ENCODE measurements around the gene CPNE7.
A peak's percentile ranks its signal among the peaks of the same experiment; 100 is the strongest.

Gene CPNE7

DNA sequence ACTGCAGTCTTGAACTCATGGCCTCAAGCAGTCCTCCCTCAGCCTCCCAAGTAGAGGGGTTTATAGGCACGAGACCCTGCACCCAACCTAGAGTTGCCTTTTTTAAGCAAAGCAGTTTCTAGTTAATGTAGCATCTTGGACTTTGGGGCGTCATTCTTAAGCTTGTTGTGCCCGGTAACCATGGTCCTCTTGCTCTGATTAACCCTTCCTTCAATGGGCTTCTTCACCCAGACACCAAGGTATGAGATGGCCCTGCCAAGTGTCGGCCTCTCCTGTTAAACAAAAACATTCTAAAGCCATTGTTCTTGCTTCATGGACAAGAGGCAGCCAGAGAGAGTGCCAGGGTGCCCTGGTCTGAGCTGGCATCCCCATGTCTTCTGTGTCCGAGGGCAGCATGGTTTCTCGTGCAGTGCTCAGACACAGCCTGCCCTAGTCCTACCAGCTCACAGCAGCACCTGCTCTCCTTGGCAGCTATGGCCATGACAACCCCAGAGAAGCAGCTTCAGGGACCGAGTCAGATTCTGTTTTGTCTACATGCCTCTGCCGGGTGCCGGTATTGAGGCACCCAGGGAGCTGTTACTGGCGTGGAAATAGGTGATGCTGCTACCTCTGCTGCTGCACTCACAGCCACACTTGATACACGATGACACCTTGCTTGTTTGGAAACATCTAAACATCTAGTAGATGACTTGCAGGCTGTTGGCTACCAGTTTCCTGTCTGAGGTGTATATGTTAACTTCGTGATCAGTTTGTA lies 11.7 kb upstream of the CPNE7 start:
- TF ChIP-seq CREB1 (IDR thresholded peaks at IDR 0.05; ENCODE audit: low read depth) (no peak), RAD21 (IDR thresholded peaks at IDR 0.05; ENCODE audit: low read depth) (no peak), FOXM1 (IDR thresholded peaks at IDR 0.05; ENCODE audit: borderline replicate concordance, low read depth) (no peak), NFIC (IDR thresholded peaks at IDR 0.05) (no peak), EP300 (IDR thresholded peaks at IDR 0.05; ENCODE audit: borderline replicate concordance) (no peak), TAF1 (IDR thresholded peaks at IDR 0.05; ENCODE audit: low read depth) (no peak), TCF12 (IDR thresholded peaks at IDR 0.05; ENCODE audit: low read depth) (no peak), YY1 (IDR thresholded peaks at IDR 0.05; ENCODE audit: low read depth) (no peak), CEBPB (IDR thresholded peaks at IDR 0.05) (no peak), EGR1 (IDR thresholded peaks at IDR 0.05) (no peak), ZBTB7A (IDR thresholded peaks at IDR 0.05; ENCODE audit: low read depth) (no peak), TEAD4 (IDR thresholded peaks at IDR 0.05) (no peak)
- TF ChIP-seq, protein P1, sequence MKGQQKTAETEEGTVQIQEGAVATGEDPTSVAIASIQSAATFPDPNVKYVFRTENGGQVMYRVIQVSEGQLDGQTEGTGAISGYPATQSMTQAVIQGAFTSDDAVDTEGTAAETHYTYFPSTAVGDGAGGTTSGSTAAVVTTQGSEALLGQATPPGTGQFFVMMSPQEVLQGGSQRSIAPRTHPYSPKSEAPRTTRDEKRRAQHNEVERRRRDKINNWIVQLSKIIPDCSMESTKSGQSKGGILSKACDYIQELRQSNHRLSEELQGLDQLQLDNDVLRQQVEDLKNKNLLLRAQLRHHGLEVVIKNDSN (IDR thresholded peaks at IDR 0.05), result no peak
- TF ChIP-seq, protein P2, sequence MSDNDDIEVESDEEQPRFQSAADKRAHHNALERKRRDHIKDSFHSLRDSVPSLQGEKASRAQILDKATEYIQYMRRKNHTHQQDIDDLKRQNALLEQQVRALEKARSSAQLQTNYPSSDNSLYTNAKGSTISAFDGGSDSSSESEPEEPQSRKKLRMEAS (IDR thresholded peaks at IDR 0.05), result no peak
- TF ChIP-seq, protein P3, sequence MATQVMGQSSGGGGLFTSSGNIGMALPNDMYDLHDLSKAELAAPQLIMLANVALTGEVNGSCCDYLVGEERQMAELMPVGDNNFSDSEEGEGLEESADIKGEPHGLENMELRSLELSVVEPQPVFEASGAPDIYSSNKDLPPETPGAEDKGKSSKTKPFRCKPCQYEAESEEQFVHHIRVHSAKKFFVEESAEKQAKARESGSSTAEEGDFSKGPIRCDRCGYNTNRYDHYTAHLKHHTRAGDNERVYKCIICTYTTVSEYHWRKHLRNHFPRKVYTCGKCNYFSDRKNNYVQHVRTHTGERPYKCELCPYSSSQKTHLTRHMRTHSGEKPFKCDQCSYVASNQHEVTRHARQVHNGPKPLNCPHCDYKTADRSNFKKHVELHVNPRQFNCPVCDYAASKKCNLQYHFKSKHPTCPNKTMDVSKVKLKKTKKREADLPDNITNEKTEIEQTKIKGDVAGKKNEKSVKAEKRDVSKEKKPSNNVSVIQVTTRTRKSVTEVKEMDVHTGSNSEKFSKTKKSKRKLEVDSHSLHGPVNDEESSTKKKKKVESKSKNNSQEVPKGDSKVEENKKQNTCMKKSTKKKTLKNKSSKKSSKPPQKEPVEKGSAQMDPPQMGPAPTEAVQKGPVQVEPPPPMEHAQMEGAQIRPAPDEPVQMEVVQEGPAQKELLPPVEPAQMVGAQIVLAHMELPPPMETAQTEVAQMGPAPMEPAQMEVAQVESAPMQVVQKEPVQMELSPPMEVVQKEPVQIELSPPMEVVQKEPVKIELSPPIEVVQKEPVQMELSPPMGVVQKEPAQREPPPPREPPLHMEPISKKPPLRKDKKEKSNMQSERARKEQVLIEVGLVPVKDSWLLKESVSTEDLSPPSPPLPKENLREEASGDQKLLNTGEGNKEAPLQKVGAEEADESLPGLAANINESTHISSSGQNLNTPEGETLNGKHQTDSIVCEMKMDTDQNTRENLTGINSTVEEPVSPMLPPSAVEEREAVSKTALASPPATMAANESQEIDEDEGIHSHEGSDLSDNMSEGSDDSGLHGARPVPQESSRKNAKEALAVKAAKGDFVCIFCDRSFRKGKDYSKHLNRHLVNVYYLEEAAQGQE (IDR thresholded peaks at IDR 0.05; ENCODE audit: low read depth), result no peak

DNA sequence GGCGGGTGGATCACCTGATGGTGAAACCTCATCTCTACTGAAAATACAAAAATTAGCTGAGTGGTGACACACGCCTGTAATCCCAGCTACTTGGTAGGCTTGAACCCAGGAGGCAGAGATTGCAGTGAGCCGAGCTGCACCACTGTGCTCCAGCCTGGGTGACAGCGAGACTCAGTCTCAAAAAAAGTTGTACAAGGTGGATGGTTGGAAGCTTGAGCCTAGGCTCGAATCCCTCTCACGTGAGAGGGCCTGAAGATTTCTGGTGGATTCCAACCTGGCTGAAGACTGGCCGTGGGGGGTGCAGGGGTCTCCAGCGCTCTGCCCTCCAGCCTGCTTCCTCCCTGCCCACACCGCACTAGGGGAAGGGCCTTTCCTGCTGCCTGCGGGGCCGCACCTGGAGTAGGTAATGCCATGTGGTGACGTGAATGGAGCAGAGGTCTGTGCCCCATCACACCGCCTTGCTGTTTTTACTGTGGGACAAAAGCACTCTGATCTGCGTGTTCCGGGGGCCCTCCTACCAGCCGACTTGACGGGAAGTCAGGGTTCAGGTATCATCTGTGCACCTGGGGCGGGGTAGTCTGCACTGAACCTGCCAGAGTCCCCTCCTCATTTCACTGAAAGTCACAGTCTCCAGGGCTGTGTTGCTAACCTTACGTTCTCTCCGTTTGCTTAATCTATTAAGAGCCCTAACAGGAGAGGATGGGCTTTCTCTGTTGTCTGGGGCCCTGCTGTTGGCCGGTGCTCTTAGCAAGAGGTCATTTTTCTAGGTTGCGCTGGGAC lies 10.9 kb upstream of the CPNE7 start:
- no peak for TF ChIP-seq FOXM1 (IDR thresholded peaks at IDR 0.05; ENCODE audit: borderline replicate concordance, low read depth)
- TF ChIP-seq NFIC (IDR thresholded peaks at IDR 0.05), result no peak
- TF ChIP-seq EGR1 (IDR thresholded peaks at IDR 0.05), result no peak
- TF ChIP-seq TCF12 (IDR thresholded peaks at IDR 0.05; ENCODE audit: low read depth), result no peak
- TF ChIP-seq TEAD4 (IDR thresholded peaks at IDR 0.05), result no peak
- TF ChIP-seq RAD21 (IDR thresholded peaks at IDR 0.05; ENCODE audit: low read depth), result no peak
- TF ChIP-seq, protein P3 (IDR thresholded peaks at IDR 0.05; ENCODE audit: low read depth), result no peak
- no peak for TF ChIP-seq TAF1 (IDR thresholded peaks at IDR 0.05; ENCODE audit: low read depth)

DNA sequence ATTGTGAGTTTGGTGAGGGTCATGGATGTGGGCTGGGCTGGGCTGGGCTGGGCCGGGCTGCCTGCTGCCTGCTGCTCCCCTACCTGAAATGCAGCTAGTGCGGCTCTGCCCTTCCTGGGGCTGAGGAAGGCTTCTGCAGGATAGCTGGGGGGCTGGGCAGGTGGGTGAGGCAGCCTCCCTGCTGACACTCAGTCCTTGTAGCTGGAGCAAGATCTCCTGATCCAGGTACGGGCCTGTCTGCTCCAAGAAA lies 10.4 kb upstream of the CPNE7 start:
- TF ChIP-seq, protein P3 (IDR thresholded peaks at IDR 0.05; ENCODE audit: low read depth), result no peak

DNA sequence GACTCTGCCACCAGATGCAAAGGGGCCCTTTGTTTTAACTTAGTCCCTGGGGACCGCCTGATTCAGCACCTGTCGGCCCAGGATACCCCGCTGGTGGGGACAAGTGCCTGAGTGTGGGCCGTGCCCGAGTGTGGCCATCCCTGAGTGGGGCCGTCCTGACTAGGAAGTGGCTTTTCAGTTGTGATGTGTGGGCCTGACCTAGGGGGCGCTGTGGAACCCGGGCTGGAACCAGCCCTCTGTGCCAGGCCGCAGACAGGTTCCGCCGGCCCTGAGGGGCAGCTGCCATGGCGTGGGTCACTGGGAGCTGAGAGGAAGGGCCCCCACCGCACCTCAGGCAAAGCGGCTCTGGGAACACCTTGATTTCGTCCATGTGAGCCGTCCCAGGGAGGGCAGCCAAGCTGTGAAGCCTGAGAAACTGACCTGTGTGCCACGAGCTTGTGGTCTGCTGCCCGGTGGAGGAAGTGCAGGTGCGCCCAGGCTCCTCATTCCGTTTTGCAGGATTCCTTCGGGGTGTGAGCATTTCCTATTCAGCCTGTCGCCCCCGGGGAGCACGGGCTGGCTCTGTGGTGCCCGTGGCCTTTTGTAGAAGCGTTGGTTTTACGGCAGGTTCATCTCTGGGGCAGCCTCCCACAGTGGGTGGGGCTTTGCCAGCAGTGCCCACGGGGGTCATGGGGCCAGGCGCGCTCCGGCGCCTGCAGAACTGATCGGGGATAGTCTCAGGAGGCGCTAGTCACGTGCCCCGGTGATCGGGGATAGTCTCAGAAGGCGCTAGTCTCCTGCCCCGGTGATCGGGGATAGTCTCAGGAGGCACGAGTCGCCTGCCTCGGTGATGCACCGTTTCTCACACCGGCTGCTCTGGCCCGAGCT lies 9.8 kb upstream of the CPNE7 start:
- TF ChIP-seq TCF12 (IDR thresholded peaks at IDR 0.05; ENCODE audit: low read depth) (peak; percentile 26; the same call in 1 of the 2 replicates), YY1 (IDR thresholded peaks at IDR 0.05; ENCODE audit: low read depth) (no peak), TAF1 (IDR thresholded peaks at IDR 0.05; ENCODE audit: low read depth) (peak; percentile 24; the same call in 1 of the 2 replicates)

All from Ishikawa (cell line).